DOHH2 (cell line): ENCODE data around the gene ASPSCR1.

Source experiments
- H3F3A ChIP-seq: fragments of 200-600 bp; sonication (generic), shearing (Covaris generic); 2 replicates; pipeline ENCODE4 v1.6.0; 2016; ENCODE audit warnings: antibody characterized with exemption, mild to moderate bottlenecking; ENCODE audit not compliant: control insufficient read depth, insufficient read depth
- H3K27ac ChIP-seq: fragments of 200-600 bp; sonication (generic); 2 replicates; pipeline ENCODE4 v1.5.1; 2014; ENCODE audit warnings: low read depth, mild to moderate bottlenecking, low read length, moderate library complexity
- H3K27me3 ChIP-seq: fragments of 200-600 bp; sonication (generic); 2 replicates; pipeline ENCODE4 v1.6.1; 2014; ENCODE audit warnings: mild to moderate bottlenecking, low read length, mixed read lengths; ENCODE audit not compliant: control insufficient read depth
- H3K36me3 ChIP-seq: fragments of 200-600 bp; sonication (generic); 2 replicates; pipeline ENCODE4 v1.6.1; 2014; ENCODE audit warnings: mild to moderate bottlenecking, low read length, moderate library complexity, mixed read lengths; ENCODE audit not compliant: control insufficient read depth
- H3K4me1 ChIP-seq: fragments of 200-600 bp; sonication (generic); 2 replicates; pipeline ENCODE4 v1.6.1; 2014; ENCODE audit warnings: mild to moderate bottlenecking, low read length, mixed read lengths; ENCODE audit not compliant: control insufficient read depth
- H3K4me2 ChIP-seq: fragments of 200-600 bp; sonication (generic); 2 replicates; pipeline ENCODE4 v1.6.0; 2014; ENCODE audit warnings: mild to moderate bottlenecking, low read length, moderate library complexity
- H3K4me3 ChIP-seq: fragments of 200-600 bp; sonication (generic); 2 replicates; pipeline ENCODE4 v1.5.1; 2014; ENCODE audit warnings: mild to moderate bottlenecking, low read length, mixed read lengths
- H3K79me2 ChIP-seq: fragments of 200-600 bp; sonication (generic); 2 replicates; pipeline ENCODE4 v1.6.1; 2014; ENCODE audit warnings: mild to moderate bottlenecking, low read length, mixed read lengths; ENCODE audit not compliant: control insufficient read depth
- H3K9me2 ChIP-seq: fragments of 200-600 bp; sonication (generic); replicated peaks from 2 replicates; pipeline ENCODE4 v1.6.1; 2014; ENCODE audit warnings: mild to moderate bottlenecking, low read length, mixed read lengths; ENCODE audit not compliant: control insufficient read depth
- H3K9me3 ChIP-seq: fragments of 200-600 bp; sonication (generic); 2 replicates; pipeline ENCODE4 v1.6.1; 2014; ENCODE audit warnings: antibody characterized with exemption, low read length, mixed read lengths; ENCODE audit not compliant: control insufficient read depth, insufficient read depth
- H4K20me1 ChIP-seq: fragments of 200-600 bp; sonication (generic); 2 replicates; pipeline ENCODE4 v1.6.0; 2014; ENCODE audit warnings: low read depth, mild to moderate bottlenecking, antibody characterized with exemption, low read length, moderate library complexity; ENCODE audit not compliant: control insufficient read depth, insufficient read depth
- CTCF ChIP-seq: fragments of 200-600 bp; sonication (generic); IDR thresholded peaks from one replicate; pipeline ENCODE4 v1.5.1; 2014; ENCODE audit warnings: antibody characterized with exemption, mild to moderate bottlenecking, low read depth, low read length; ENCODE audit not compliant: poor library complexity, severe bottlenecking
- EZH2phosphoT487 ChIP-seq: fragments of 200-600 bp; sonication (generic); IDR thresholded peaks from 2 replicates; pipeline ENCODE4 v1.6.1; 2017; ENCODE audit warnings: borderline replicate concordance, mild to moderate bottlenecking, antibody characterized with exemption, low read length, moderate library complexity, mixed read lengths

Gene ASPSCR1

GRCh38 chr17:82006468-82007227 lies 29.2 kb downstream of the ASPSCR1 start:
- no peaks in the 10 kb centered on the region for H3K9me3 ChIP-seq
- H3F3A ChIP-seq = no peaks in the 10 kb centered on the region
- no peaks in the 10 kb centered on the region for H3K79me2 ChIP-seq
- no peaks in the 10 kb centered on the region for H3K4me1 ChIP-seq
- H3K27ac ChIP-seq = no peak overlapping the region
- TF ChIP-seq EZH2phosphoT487 (no peak), CTCF (no peak)
- no peak overlapping the region for H3K4me3 ChIP-seq
- H3K27me3 ChIP-seq = no peaks in the 10 kb centered on the region
- no peaks in the 10 kb centered on the region for H3K9me2 ChIP-seq
- no peaks in the 10 kb centered on the region for H4K20me1 ChIP-seq
- no peaks in the 10 kb centered on the region for H3K36me3 ChIP-seq
- no peak overlapping the region for H3K4me2 ChIP-seq

- H4K20me1 ChIP-seq = no peaks in the 10 kb centered on the region
- TF ChIP-seq CTCF = no peak
- TF ChIP-seq EZH2phosphoT487 = no peak
- H3K36me3 ChIP-seq = no peaks in the 10 kb centered on the region
- H3K4me3 ChIP-seq = no peak overlapping the region
- H3K27ac ChIP-seq = no peak overlapping the region
- no peaks in the 10 kb centered on the region for H3F3A ChIP-seq
- H3K9me2 ChIP-seq = no peaks in the 10 kb centered on the region
- H3K9me3 ChIP-seq = no peaks in the 10 kb centered on the region
- no peak overlapping the region for H3K4me2 ChIP-seq
- H3K79me2 ChIP-seq = no peaks in the 10 kb centered on the region
- H3K4me1 ChIP-seq = no peaks in the 10 kb centered on the region
- H3K27me3 ChIP-seq = no peaks in the 10 kb centered on the region
These were observed 29.7 kb downstream of the ASPSCR1 start for GRCh38 chr17:82007228-82007494.

GRCh38 chr17:82007495-82008257 lies 30.2 kb downstream of the ASPSCR1 start:
- Histone ChIP-seq H3F3A (no peaks in the 10 kb centered on the region), H3K27me3 (no peaks in the 10 kb centered on the region), H3K36me3 (no peaks in the 10 kb centered on the region), H3K79me2 (no peaks in the 10 kb centered on the region), H3K4me1 (no peaks in the 10 kb centered on the region), H3K4me2 (no peak overlapping the region), H3K4me3 (no peak overlapping the region), H3K9me2 (no peaks in the 10 kb centered on the region), H3K9me3 (no peaks in the 10 kb centered on the region), H4K20me1 (no peaks in the 10 kb centered on the region), H3K27ac (no peak overlapping the region)
- TF ChIP-seq EZH2phosphoT487 = no peak
- TF ChIP-seq CTCF = no peak
